ENCODE measurements around the gene TBC1D8. TPM values are rescaled to one million over a fixed set of nuclear protein-coding genes. Genes with fewer than 3 reads are reported as not detected.

TBC1D8 gene
- total and polyA plus RNA-seq, 2 of the 13 experiments (the other 11 are each of a cell fraction or from before 2014, with no cell fraction given), result 45.1 to 95.4 TPM

GRCh38 chr2:101002562-101003277 is 148.5 kb downstream of the TBC1D8 start (continued):
- TF ChIP-seq JDP2 (CRISPR knock-in tag; IDR thresholded peaks at IDR 0.05; ENCODE audit: borderline replicate concordance), result no peak
- no peak for TF ChIP-seq ZNF431 (CRISPR knock-in tag; IDR thresholded peaks at IDR 0.05; ENCODE audit: borderline replicate concordance, low read depth)
- peak; percentile 92 for TF ChIP-seq ASH2L (IDR thresholded peaks at IDR 0.05; ENCODE audit: insufficient read length, low read depth, low read length)

DNA sequence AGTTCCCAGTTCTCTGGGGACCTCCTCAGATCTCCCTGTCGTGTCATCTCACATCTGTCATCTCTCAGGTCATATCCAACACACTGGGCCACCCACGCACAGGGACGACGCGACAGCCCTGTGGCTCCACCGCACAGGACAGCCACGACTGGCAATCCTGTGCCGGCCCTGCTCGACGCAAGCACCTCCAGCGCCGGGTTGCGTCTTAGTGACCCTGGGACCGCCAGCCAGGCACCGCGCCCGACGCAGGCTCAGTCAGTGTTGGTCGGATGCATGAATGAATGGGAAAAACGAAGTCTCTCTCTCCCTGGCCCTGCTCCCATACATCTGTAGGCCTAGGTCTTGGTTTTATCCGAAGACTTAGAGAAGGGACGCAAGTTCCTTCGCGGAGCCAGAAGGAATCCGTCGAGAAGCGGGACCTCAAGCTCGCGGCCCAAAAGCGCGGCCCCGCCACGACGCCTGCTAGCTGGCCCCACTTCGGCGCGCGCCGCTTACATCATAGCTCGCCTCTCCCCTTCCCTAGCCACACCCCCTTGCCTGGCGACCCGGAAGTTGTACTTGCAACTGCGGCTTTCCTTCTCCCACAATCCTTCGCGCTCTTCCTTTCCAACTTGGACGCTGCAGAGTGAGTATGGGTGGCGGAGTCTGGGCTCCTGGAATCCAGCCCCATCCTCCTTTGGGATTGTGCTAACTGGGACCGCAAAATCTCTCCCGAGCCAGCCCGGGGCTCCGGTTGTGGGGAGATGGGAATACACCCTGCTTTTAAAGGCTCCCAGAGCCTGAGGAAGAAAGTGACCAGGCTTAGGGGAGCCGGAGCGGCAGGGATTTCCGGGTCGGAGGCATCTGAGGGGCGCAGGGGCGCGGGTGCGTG is 149.3 kb downstream of the TBC1D8 start, which contains the start of gene RPL31:
RPL31 (plus strand) TSS at position 599 of the 871 bp plus-strand sequence. CDS start 413 bp downstream, outside the sequence.
- Histone ChIP-seq H3K27me3 (ENCODE audit: control insufficient read depth in 1 of 2, insufficient read depth in 2 of 2, low read length in 2 of 2) (no peaks in the 10 kb centered on the region; a peak in 1 of 5 replicates), H4K20me1 (ENCODE audit: insufficient read depth, low read length) (peaks cover 45% of the 10 kb centered on the region), H3K36me3 (replicated peaks in 1 of 2; ENCODE audit: control insufficient read depth in 1 of 2, insufficient read depth in 2 of 2, low read length in 2 of 2) (peaks cover 20 to 41% of the 10 kb centered on the region in 2 experiments), H3K4me2 (ENCODE audit: low read depth, low read length) (peak within 1 kb of the TSS; percentile 91), H3K79me2 (ENCODE audit: insufficient read depth, low read length) (peaks cover 35% of the 10 kb centered on the region), H3K4me3 (replicated peaks in 1 of 3; ENCODE audit: insufficient read depth in 1 of 3, low read depth in 2 of 3, low read length in 3 of 3) (peak within 1 kb of the TSS; percentile 81 to 96 (median 91)), H3K9ac (ENCODE audit: insufficient read depth, low read depth, low read length) (peak within 1 kb of the TSS; percentile 97), H2AFZ (ENCODE audit: low read length) (no peak within 1 kb of the TSS), H3K9me3 (ENCODE audit: low read length) (no peaks in the 10 kb centered on the region), H3K4me1 (ENCODE audit: insufficient read depth, low read length) (peaks cover 43% of the 10 kb centered on the region), H3K27ac (ENCODE audit: extremely low read length, insufficient read depth, low read length) (peak within 1 kb of the TSS; percentile 79)
- ATAC-seq (peak; percentile 91), FAIRE-seq (peak; percentile 85), DNase-seq (ENCODE audit: low spot score) (peak; percentile 98)
- ChIA-PET CTCF (ENCODE audit: low intra/inter-chr PET ratio, low total read pairs) (no interaction called here), POLR2A (interaction anchor here (0.6 to 3.1 kb wide), 49 partner anchors 8 to 439 kb away, joined by 3 to 41 read pairs (median 4); partner anchors contain the start of genes CNOT11, PDCL3 and TBC1D8)
- no TSS peak for BruUV-seq (replicated peaks)
- intact Hi-C loops (cut with micrococcal nuclease; ENCODE audit: unreplicated experiment), result no loop called here
- in situ Hi-C loops (cut with HindIII; ENCODE audit: extremely low pct_ligation_motif_present, low pct_unique_long_range_greater_than_20kb), result no loop called here
- 26% methylated on average over 54 of the region's 59 CpGs for WGBS (ENCODE audit: low lambda C conversion rate)
- TF ChIP-seq, protein P1, sequence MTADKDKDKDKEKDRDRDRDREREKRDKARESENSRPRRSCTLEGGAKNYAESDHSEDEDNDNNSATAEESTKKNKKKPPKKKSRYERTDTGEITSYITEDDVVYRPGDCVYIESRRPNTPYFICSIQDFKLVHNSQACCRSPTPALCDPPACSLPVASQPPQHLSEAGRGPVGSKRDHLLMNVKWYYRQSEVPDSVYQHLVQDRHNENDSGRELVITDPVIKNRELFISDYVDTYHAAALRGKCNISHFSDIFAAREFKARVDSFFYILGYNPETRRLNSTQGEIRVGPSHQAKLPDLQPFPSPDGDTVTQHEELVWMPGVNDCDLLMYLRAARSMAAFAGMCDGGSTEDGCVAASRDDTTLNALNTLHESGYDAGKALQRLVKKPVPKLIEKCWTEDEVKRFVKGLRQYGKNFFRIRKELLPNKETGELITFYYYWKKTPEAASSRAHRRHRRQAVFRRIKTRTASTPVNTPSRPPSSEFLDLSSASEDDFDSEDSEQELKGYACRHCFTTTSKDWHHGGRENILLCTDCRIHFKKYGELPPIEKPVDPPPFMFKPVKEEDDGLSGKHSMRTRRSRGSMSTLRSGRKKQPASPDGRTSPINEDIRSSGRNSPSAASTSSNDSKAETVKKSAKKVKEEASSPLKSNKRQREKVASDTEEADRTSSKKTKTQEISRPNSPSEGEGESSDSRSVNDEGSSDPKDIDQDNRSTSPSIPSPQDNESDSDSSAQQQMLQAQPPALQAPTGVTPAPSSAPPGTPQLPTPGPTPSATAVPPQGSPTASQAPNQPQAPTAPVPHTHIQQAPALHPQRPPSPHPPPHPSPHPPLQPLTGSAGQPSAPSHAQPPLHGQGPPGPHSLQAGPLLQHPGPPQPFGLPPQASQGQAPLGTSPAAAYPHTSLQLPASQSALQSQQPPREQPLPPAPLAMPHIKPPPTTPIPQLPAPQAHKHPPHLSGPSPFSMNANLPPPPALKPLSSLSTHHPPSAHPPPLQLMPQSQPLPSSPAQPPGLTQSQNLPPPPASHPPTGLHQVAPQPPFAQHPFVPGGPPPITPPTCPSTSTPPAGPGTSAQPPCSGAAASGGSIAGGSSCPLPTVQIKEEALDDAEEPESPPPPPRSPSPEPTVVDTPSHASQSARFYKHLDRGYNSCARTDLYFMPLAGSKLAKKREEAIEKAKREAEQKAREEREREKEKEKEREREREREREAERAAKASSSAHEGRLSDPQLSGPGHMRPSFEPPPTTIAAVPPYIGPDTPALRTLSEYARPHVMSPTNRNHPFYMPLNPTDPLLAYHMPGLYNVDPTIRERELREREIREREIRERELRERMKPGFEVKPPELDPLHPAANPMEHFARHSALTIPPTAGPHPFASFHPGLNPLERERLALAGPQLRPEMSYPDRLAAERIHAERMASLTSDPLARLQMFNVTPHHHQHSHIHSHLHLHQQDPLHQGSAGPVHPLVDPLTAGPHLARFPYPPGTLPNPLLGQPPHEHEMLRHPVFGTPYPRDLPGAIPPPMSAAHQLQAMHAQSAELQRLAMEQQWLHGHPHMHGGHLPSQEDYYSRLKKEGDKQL (CRISPR knock-in tag; IDR thresholded peaks at IDR 0.05; ENCODE audit: low read depth), result peak; percentile 86; the same call in 1 of the 2 replicates
- TF ChIP-seq MIXL1 (CRISPR knock-in tag; IDR thresholded peaks at IDR 0.05) (peak; percentile 83), DR1 (CRISPR knock-in tag; IDR thresholded peaks at IDR 0.05) (peak; percentile 99), U2AF2 (IDR thresholded peaks at IDR 0.05; ENCODE audit: low read depth, low read length) (0 out of 2 replicates have a peak, but pooled peaks have one; percentile 81), MNT (IDR thresholded peaks at IDR 0.05) (0 out of 2 replicates have a peak, but pooled peaks have one; percentile 30), ZNF333 (CRISPR knock-in tag; IDR thresholded peaks at IDR 0.05; ENCODE audit: borderline replicate concordance) (peak; percentile 95; the same call in 1 of the 2 replicates), ZNF256 (CRISPR knock-in tag; conservative IDR thresholded peaks at IDR 0.05) (peak; percentile 90), ZSCAN25 (CRISPR knock-in tag; IDR thresholded peaks at IDR 0.05) (peak; percentile 95), KAT7 (CRISPR knock-in tag; IDR thresholded peaks at IDR 0.05; ENCODE audit: borderline replicate concordance) (peak; percentile 97), ZNF34 (CRISPR knock-in tag; IDR thresholded peaks at IDR 0.05; ENCODE audit: borderline replicate concordance) (0 out of 2 replicates have a peak, but pooled peaks have one; percentile 35), ZNF720 (CRISPR knock-in tag; IDR thresholded peaks at IDR 0.05) (peak; percentile 92; the same call in 1 of the 2 replicates)

Data from HepG2 (cell line).